NB4 (cell line): ENCODE results near the gene GDF3.

Experiments used
- MYC ChIP-seq: IDR thresholded peaks from 2 replicates; pipeline ENCODE4 v1.6.1; 2011; ENCODE audit warnings: low read depth, low read length
- POLR2A ChIP-seq: IDR thresholded peaks from 2 replicates; pipeline ENCODE4 v1.6.1; 2011; ENCODE audit warnings: mild to moderate bottlenecking; ENCODE audit not compliant: insufficient read length; ENCODE audit errors: extremely low read depth
- TF ChIP-seq, protein P1 (sequence below): IDR thresholded peaks from one replicate; pipeline ENCODE4 v1.5.1; 2012; ENCODE audit warnings: low read depth, low read length
- TF ChIP-seq, protein P2 (sequence below): IDR thresholded peaks from 2 replicates; pipeline ENCODE4 v1.6.1; 2011; ENCODE audit warnings: low read depth, low read length

DNA sequence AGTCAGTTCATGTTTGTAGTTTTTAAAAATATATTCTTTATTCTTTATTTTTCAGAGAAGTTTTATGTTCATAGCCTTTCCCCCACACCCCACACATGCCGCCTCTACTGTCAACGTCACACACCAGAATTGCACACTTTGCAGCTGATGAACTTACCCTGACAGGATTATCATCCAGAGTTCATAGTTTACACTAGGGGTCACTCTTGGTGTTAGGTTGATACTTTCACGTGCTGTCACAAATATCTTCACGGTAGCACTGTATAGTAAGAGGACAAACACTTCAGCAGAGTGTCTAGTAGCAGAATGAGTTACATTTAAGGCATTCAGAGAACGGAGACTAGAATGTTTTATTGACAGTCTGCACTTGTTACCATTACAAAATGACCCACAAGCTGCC is 20.8 kb upstream of the GDF3 start:
- TF ChIP-seq, protein P1, sequence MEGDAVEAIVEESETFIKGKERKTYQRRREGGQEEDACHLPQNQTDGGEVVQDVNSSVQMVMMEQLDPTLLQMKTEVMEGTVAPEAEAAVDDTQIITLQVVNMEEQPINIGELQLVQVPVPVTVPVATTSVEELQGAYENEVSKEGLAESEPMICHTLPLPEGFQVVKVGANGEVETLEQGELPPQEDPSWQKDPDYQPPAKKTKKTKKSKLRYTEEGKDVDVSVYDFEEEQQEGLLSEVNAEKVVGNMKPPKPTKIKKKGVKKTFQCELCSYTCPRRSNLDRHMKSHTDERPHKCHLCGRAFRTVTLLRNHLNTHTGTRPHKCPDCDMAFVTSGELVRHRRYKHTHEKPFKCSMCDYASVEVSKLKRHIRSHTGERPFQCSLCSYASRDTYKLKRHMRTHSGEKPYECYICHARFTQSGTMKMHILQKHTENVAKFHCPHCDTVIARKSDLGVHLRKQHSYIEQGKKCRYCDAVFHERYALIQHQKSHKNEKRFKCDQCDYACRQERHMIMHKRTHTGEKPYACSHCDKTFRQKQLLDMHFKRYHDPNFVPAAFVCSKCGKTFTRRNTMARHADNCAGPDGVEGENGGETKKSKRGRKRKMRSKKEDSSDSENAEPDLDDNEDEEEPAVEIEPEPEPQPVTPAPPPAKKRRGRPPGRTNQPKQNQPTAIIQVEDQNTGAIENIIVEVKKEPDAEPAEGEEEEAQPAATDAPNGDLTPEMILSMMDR = no peak
- TF ChIP-seq POLR2A (no peak), MYC (no peak)
- TF ChIP-seq, protein P2, sequence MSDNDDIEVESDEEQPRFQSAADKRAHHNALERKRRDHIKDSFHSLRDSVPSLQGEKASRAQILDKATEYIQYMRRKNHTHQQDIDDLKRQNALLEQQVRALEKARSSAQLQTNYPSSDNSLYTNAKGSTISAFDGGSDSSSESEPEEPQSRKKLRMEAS = no peak
